TTC549 (cell line): ENCODE results near the gene TSPAN4.

Source experiments
- FAIRE-seq: peaks from 2 replicates; lab custom pipeline; 2012; peaks lifted over from hg19 to GRCh38; lab: Jason Lieb, UNC

Gene TSPAN4

GRCh38 chr11:836700-837099 is 6.0 kb upstream of the TSPAN4 start:
- no peak for FAIRE-seq

- FAIRE-seq, result no peak
Measured at GRCh38 chr11:837189-837989, 5.3 kb upstream of the TSPAN4 start.

GRCh38 chr11:837990-838307 is 4.7 kb upstream of the TSPAN4 start:
- FAIRE-seq, result no peak

- FAIRE-seq, result no peak
Measured at GRCh38 chr11:838441-839279, 4.0 kb upstream of the TSPAN4 start.

- FAIRE-seq, result no peak
Measured at GRCh38 chr11:839280-839623, 3.4 kb upstream of the TSPAN4 start.

- no peak for FAIRE-seq
Measured at GRCh38 chr11:839875-840617, 2.6 kb upstream of the TSPAN4 start.

GRCh38 chr11:841981-842369 is 677 bp upstream of the TSPAN4 start:
- FAIRE-seq, result no peak

GRCh38 chr11:843086-843734 is 558 bp downstream of the TSPAN4 start:
- no peak for FAIRE-seq

- no peak for FAIRE-seq
Measured at GRCh38 chr11:843818-844692, 1.4 kb downstream of the TSPAN4 start.

GRCh38 chr11:844693-845644 is 2.3 kb downstream of the TSPAN4 start:
- FAIRE-seq, result no peak

GRCh38 chr11:845872-846495 is 3.3 kb downstream of the TSPAN4 start:
- no peak for FAIRE-seq

GRCh38 chr11:846496-847098 is 3.9 kb downstream of the TSPAN4 start:
- FAIRE-seq, result no peak

GRCh38 chr11:847876-848275 is 5.2 kb downstream of the TSPAN4 start:
- no peak for FAIRE-seq

- no peak for FAIRE-seq
Measured at GRCh38 chr11:848380-848931, 5.8 kb downstream of the TSPAN4 start.

GRCh38 chr11:849104-849824 is 6.6 kb downstream of the TSPAN4 start:
- FAIRE-seq, result no peak

GRCh38 chr11:849951-850774 is 7.5 kb downstream of the TSPAN4 start:
- no peak for FAIRE-seq
